SK-N-SH (cell line): Measurements from ENCODE around the gene DNAH9. TPM values are rescaled to one million over a fixed set of nuclear protein-coding genes. Genes with fewer than 3 reads are reported as not detected.

ENCODE experiments used
- CTCF ChIA-PET: fragments of 300-600, 350-600 bp; formaldehyde crosslinking; extraction: SDS; loops from one replicate; lab custom pipeline; 2021; lab: Yijun Ruan, JAX
- POLR2A ChIA-PET: fragments of 350-600 bp; sonication (Branson Sonifier 250); formaldehyde crosslinking; extraction: SDS; loops from one replicate; lab custom pipeline; 2020; ENCODE audit warnings: antibody characterized with exemption, inconsistent platforms; lab: Yijun Ruan, JAX
- DNase-seq: peaks from one replicate; pipeline ENCODE4 v3.0.0; 2012
- H2AFZ ChIP-seq: fragments of 200-600 bp; sonication (generic); 2 replicates; pipeline ENCODE4 v1.8.1; 2016; ENCODE audit warnings: antibody characterized with exemption, mild to moderate bottlenecking, low read depth
- H3F3A ChIP-seq: fragments of 200-600 bp; sonication (generic); replicated peaks from 2 replicates; pipeline ENCODE3; 2016; ENCODE audit warnings: antibody characterized with exemption, mild to moderate bottlenecking; ENCODE audit not compliant: insufficient read depth
- H3K27ac ChIP-seq, 2 experiments: fragments of 200-500 bp in 1 of 2; fragments of 200-600 bp in 1 of 2; sonication (Bioruptor generic) in 1 of 2; sonication (generic), shearing (Covaris generic) in 1 of 2; 2 replicates each; pipeline versions ENCODE4 v1.5.1 to v1.6.1; 2014 to 2016; ENCODE audit warnings: low read depth in 2 of 2, inconsistent platforms in 1 of 2, low read length in 1 of 2, mild to moderate bottlenecking in 1 of 2, mixed read lengths in 1 of 2
- H3K27me3 ChIP-seq: fragments of 200-600 bp; sonication (generic), shearing (Covaris generic); 2 replicates; pipeline ENCODE4 v1.6.1; 2016; ENCODE audit warnings: mixed run types; ENCODE audit not compliant: insufficient read depth
- H3K36me3 ChIP-seq, 2 experiments: fragments of 200-500 bp in 1 of 2; fragments of 200-600 bp in 1 of 2; sonication (Bioruptor generic) in 1 of 2; sonication (generic) in 1 of 2; replicated peaks in 1 of 2; 2 replicates each; pipeline versions ENCODE3 to v1.5.1; 2014 to 2016; ENCODE audit warnings: low read length in 1 of 2, mild to moderate bottlenecking in 1 of 2; ENCODE audit not compliant: insufficient read depth in 2 of 2, control insufficient read depth in 1 of 2
- H3K4me1 ChIP-seq, 2 experiments: fragments of 200-500 bp in 1 of 2; fragments of 200-600 bp in 1 of 2; sonication (Bioruptor generic) in 1 of 2; sonication (generic), shearing (Covaris generic) in 1 of 2; 2 replicates each; pipeline versions ENCODE4 v1.5.1 to v1.6.1; 2014 to 2016; ENCODE audit warnings: low read depth in 1 of 2, low read length in 1 of 2, mixed run types in 1 of 2; ENCODE audit not compliant: insufficient read depth in 2 of 2, control insufficient read depth in 1 of 2
- H3K4me2 ChIP-seq: fragments of 200-600 bp; sonication (generic), shearing (Covaris generic); 2 replicates; pipeline ENCODE4 v1.6.1; 2017; ENCODE audit warnings: mixed run types
- H3K4me3 ChIP-seq, 2 experiments: fragments of 200-500 bp in 1 of 2; fragments of 200-600 bp in 1 of 2; sonication (Bioruptor generic) in 1 of 2; sonication (generic), shearing (Covaris generic) in 1 of 2; 2 replicates each; pipeline versions ENCODE4 v1.5.1 to v1.8.1; 2014 to 2016; ENCODE audit warnings: low read depth in 2 of 2, inconsistent platforms in 1 of 2, low read length in 1 of 2, mild to moderate bottlenecking in 1 of 2, mixed read lengths in 1 of 2, moderate library complexity in 1 of 2
- H3K79me2 ChIP-seq: fragments of 200-600 bp; sonication (generic); 2 replicates; pipeline ENCODE4 v1.8.1; 2017; ENCODE audit warnings: mild to moderate bottlenecking; ENCODE audit not compliant: insufficient read depth
- H3K9ac ChIP-seq: fragments of 200-600 bp; sonication (generic); 2 replicates; pipeline ENCODE4 v1.6.1; 2017; ENCODE audit warnings: mixed run types
- H3K9me2 ChIP-seq: fragments of 200-600 bp; sonication (generic); 2 replicates; pipeline ENCODE4 v1.6.1; 2017; ENCODE audit warnings: mixed run types
- H3K9me3 ChIP-seq: fragments of 200-600 bp; sonication (generic); 2 replicates; pipeline ENCODE4 v1.6.1; 2017; ENCODE audit warnings: mixed run types, mild to moderate bottlenecking, moderate library complexity
- H4K20me1 ChIP-seq: fragments of 200-600 bp; sonication (generic); 2 replicates; pipeline ENCODE4 v1.6.1; 2017; ENCODE audit warnings: mild to moderate bottlenecking, mixed run types; ENCODE audit not compliant: insufficient read depth
- CHD2 ChIP-seq: fragments of 150-350 bp; IDR thresholded peaks from 2 replicates; pipeline ENCODE4 v1.6.1; 2018; ENCODE audit warnings: low read length; ENCODE audit not compliant: partially characterized antibody
- FOSL2 ChIP-seq: IDR thresholded peaks from 2 replicates; pipeline ENCODE4 v1.4.0; 2012; ENCODE audit warnings: low read depth, mild to moderate bottlenecking, moderate library complexity, borderline replicate concordance
- GABPA ChIP-seq: IDR thresholded peaks from 2 replicates; pipeline ENCODE4 v1.4.0; 2012; ENCODE audit warnings: low read depth, mild to moderate bottlenecking
- GATA2 ChIP-seq: sonication (generic); formaldehyde crosslinking; IDR thresholded peaks from 2 replicates; pipeline ENCODE4 v1.5.0; 2020; ENCODE audit warnings: mild to moderate bottlenecking, missing genetic modification reagents
- JUND ChIP-seq: IDR thresholded peaks from 2 replicates; pipeline ENCODE4 v1.4.0; 2012
- POLR2AphosphoS5 ChIP-seq: IDR thresholded peaks from 2 replicates; pipeline ENCODE4 v1.6.1; 2012; ENCODE audit warnings: low read depth, low read length
- RAD21 ChIP-seq: IDR thresholded peaks from 2 replicates; pipeline ENCODE4 v1.6.1; 2012; ENCODE audit warnings: mild to moderate bottlenecking, low read length
- WGBS: methylation state at CpG from one replicate; pipeline ENCODE4 v1.1.6; 2017; ENCODE audit warnings: low lambda C conversion rate; 5-methylcytosine and 5-hydroxymethylcytosine counted together
- polyA plus RNA-seq, 3 experiments: library from polyadenylated mRNA; depleted of rRNA; stranded (reverse); fragments of >200 nt; gene quantifications; 2 replicates each; pipeline ENCODE4 v1.2.3, GENCODE V29; 2012
- TF ChIP-seq, protein P1 (sequence below): IDR thresholded peaks from 2 replicates; pipeline ENCODE4 v1.4.0; 2012; ENCODE audit warnings: low read depth, borderline replicate concordance
- TF ChIP-seq, protein P2 (sequence below): IDR thresholded peaks from 2 replicates; pipeline ENCODE4; 2012
- TF ChIP-seq, protein P3 (sequence below): fragments of 150-350 bp; IDR thresholded peaks from 2 replicates; pipeline ENCODE4 v1.6.1; 2017; ENCODE audit warnings: antibody characterized with exemption, low read length, low read depth, borderline replicate concordance

The DNAH9 gene
- polyA plus RNA-seq, 1 of the 3 experiments (the other 2 are of a cell fraction), result not detected

DNA sequence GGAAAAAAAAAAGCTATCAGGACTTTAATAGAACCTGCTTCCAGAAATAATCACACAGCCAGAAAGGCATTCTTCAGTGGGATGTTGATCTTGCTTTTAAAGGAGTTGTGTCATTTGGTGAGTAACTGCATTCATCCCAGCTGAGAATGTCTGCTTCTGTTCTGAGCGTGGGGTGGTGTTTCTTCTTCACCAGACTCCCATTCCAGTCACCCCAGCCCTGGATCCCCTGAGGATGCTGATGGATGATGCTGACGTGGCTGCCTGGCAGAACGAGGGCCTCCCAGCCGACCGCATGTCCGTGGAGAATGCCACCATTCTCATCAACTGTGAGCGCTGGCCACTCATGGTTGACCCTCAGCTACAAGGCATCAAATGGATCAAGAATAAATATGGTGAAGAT is 276.5 kb downstream of the DNAH9 start (continued):
- TF ChIP-seq CHD2 (no peak), JUND (no peak), FOSL2 (no peak)
- TF ChIP-seq, protein P1, sequence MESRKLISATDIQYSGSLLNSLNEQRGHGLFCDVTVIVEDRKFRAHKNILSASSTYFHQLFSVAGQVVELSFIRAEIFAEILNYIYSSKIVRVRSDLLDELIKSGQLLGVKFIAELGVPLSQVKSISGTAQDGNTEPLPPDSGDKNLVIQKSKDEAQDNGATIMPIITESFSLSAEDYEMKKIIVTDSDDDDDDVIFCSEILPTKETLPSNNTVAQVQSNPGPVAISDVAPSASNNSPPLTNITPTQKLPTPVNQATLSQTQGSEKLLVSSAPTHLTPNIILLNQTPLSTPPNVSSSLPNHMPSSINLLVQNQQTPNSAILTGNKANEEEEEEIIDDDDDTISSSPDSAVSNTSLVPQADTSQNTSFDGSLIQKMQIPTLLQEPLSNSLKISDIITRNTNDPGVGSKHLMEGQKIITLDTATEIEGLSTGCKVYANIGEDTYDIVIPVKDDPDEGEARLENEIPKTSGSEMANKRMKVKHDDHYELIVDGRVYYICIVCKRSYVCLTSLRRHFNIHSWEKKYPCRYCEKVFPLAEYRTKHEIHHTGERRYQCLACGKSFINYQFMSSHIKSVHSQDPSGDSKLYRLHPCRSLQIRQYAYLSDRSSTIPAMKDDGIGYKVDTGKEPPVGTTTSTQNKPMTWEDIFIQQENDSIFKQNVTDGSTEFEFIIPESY, result no peak

DNA sequence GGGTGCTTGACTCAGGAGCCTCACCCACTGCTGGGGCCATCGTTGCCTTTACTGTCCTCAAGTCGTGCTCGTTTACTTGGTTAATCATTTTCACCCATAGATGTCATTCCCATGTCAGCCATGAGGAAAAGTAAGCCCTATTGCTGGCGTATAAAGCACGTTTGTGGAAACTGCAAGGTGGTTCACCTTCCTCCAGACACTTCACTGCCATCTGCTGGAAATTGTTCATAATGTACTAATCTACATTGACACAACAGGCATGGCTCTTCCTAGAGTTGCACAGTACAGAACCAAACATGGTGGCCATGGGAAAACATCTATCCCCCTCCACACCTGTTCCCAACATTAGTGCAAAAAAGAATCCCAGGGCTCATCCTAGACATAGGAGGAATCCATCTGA is 282.4 kb downstream of the DNAH9 start:
- Histone ChIP-seq H3K79me2 (no peaks in the 10 kb centered on the region), H3K9me3 (no peaks in the 10 kb centered on the region; the same call in 1 of the 2 replicates), H3F3A (no peaks in the 10 kb centered on the region), H3K9ac (no peak overlapping the region), H3K9me2 (no peaks in the 10 kb centered on the region), H4K20me1 (no peaks in the 10 kb centered on the region), H2AFZ (no peak overlapping the region), H3K27ac (no peak overlapping the region), H3K4me2 (no peak overlapping the region), H3K4me1 (no peaks in the 10 kb centered on the region), H3K27me3 (no peaks in the 10 kb centered on the region), H3K36me3 (no peaks in the 10 kb centered on the region), H3K4me3 (peak overlapping the region in 1 of 2 experiments; percentile 37; a peak in 1 of 4 replicates)
- POLR2A ChIA-PET, result no interaction called here
- WGBS, result 2% methylated on average over 5 of the region's 5 CpGs
- TF ChIP-seq, protein P2, sequence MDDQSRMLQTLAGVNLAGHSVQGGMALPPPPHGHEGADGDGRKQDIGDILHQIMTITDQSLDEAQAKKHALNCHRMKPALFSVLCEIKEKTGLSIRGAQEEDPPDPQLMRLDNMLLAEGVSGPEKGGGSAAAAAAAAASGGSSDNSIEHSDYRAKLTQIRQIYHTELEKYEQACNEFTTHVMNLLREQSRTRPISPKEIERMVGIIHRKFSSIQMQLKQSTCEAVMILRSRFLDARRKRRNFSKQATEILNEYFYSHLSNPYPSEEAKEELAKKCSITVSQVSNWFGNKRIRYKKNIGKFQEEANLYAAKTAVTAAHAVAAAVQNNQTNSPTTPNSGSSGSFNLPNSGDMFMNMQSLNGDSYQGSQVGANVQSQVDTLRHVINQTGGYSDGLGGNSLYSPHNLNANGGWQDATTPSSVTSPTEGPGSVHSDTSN, result no peak
- TF ChIP-seq GATA2 (CRISPR knock-in tag) (no peak), RAD21 (peak; percentile 45)
- CTCF ChIA-PET, result interaction anchor here (1.3 to 2.1 kb wide), 2 partner anchors 24 to 1005 kb away, joined by 4 to 7 read pairs; no protein-coding TSS in a partner anchor
- DNase-seq, result peak; percentile 22

DNA sequence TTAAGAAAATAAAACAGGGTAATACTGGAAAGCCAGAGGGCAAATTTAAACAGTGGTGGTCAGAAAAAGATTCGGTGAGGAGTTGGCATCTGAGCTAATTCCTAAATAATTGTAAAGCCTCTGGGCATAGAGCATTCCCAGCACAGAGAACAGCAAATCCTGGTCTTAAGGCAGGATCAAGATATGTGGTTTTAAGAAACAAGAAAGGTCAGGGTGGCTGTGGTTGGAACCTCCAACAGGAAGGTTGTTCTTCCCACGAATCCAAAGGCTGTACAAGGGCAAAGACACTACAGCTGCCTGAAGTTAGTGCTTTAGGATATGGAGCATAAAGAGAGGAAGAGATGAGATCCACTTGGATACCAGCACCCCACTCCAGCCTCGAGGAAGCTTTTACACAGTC is 284.4 kb downstream of the DNAH9 start:
- Histone ChIP-seq H3K9me2 (no peaks in the 10 kb centered on the region), H3K9me3 (no peaks in the 10 kb centered on the region; the same call in 1 of the 2 replicates), H3K4me2 (no peak overlapping the region), H3K79me2 (no peaks in the 10 kb centered on the region), H3F3A (no peaks in the 10 kb centered on the region), H3K27me3 (no peaks in the 10 kb centered on the region), H3K4me3 (no peak overlapping the region), H3K27ac (no peak overlapping the region), H4K20me1 (no peaks in the 10 kb centered on the region), H3K4me1 (no peaks in the 10 kb centered on the region), H3K9ac (no peak overlapping the region), H2AFZ (no peak overlapping the region), H3K36me3 (no peaks in the 10 kb centered on the region)
- TF ChIP-seq FOSL2 (no peak), GABPA (no peak), POLR2AphosphoS5 (no peak)
- TF ChIP-seq, protein P3, sequence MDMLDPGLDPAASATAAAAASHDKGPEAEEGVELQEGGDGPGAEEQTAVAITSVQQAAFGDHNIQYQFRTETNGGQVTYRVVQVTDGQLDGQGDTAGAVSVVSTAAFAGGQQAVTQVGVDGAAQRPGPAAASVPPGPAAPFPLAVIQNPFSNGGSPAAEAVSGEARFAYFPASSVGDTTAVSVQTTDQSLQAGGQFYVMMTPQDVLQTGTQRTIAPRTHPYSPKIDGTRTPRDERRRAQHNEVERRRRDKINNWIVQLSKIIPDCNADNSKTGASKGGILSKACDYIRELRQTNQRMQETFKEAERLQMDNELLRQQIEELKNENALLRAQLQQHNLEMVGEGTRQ, result no peak
- ChIA-PET CTCF (no interaction called here), POLR2A (no interaction called here)
- WGBS, result 8% methylated on average over 3 of the region's 3 CpGs
- DNase-seq, result no peak
